Non-pigmented ciliary epithelial cell (primary cell): ENCODE results near the gene SLC5A6.
"Not testable (repeated sequence)": the region's sequence is repeated elsewhere in the genome, so short reads cannot be mapped to it uniquely, and the experiment has no call there.

ENCODE experiments used
- DNase-seq: peaks from one replicate; pipeline ENCODE4 v3.0.0-alpha.2; 2010; ENCODE audit warnings: low read depth

SLC5A6 gene

GRCh38 chr2:27204566-27204965 is 7.5 kb downstream of the SLC5A6 start:
- no peak for DNase-seq

GRCh38 chr2:27203741-27204140 is 8.3 kb downstream of the SLC5A6 start:
- DNase-seq = no peak

GRCh38 chr2:27202854-27203253 is 9.2 kb downstream of the SLC5A6 start:
- DNase-seq = no peak

- DNase-seq = no peak
Measured at GRCh38 chr2:27201675-27202074, 10.4 kb downstream of the SLC5A6 start.

GRCh38 chr2:27199241-27199640 is 12.8 kb downstream of the SLC5A6 start:
- no peak for DNase-seq

- DNase-seq = no peak
Measured at GRCh38 chr2:27198627-27199026, 13.4 kb downstream of the SLC5A6 start.

- not testable (repeated sequence) for DNase-seq
Measured at GRCh38 chr2:27198068-27198467, 14.0 kb downstream of the SLC5A6 start.

- not testable (repeated sequence) for DNase-seq
Measured at GRCh38 chr2:27195799-27196198, 16.3 kb downstream of the SLC5A6 start.

- no peak for DNase-seq
Measured at GRCh38 chr2:27194538-27195354, 17.3 kb downstream of the SLC5A6 start.

GRCh38 chr2:27191070-27191829 is 20.8 kb downstream of the SLC5A6 start:
- DNase-seq = no peak

GRCh38 chr2:27189989-27190388 is 22.1 kb downstream of the SLC5A6 start:
- DNase-seq = no peak

- no peak for DNase-seq
Measured at GRCh38 chr2:27186613-27187345, 25.3 kb downstream of the SLC5A6 start.

GRCh38 chr2:27185331-27186026 is 26.6 kb downstream of the SLC5A6 start:
- no peak for DNase-seq

- DNase-seq = no peak
Measured at GRCh38 chr2:27184115-27184514, 28.0 kb downstream of the SLC5A6 start.

GRCh38 chr2:27182346-27182745 is 29.7 kb downstream of the SLC5A6 start:
- DNase-seq = no peak

GRCh38 chr2:27179344-27180000 is 32.6 kb downstream of the SLC5A6 start:
- no peak for DNase-seq

- DNase-seq = no peak
Measured at GRCh38 chr2:27178469-27178868, 33.6 kb downstream of the SLC5A6 start.

- no peak for DNase-seq
Measured at GRCh38 chr2:27177441-27178351, 34.4 kb downstream of the SLC5A6 start.

- not testable (repeated sequence) for DNase-seq
Measured at GRCh38 chr2:27175781-27176180, 36.3 kb downstream of the SLC5A6 start.

- no peak for DNase-seq
Measured at GRCh38 chr2:27175330-27175729, 36.7 kb downstream of the SLC5A6 start.
